Mesenteric fat pad (tissue), 1 donor: ENCODE data around the gene MFSD12. TPM values are rescaled to one million over a fixed set of nuclear protein-coding genes. Genes with fewer than 3 reads are reported as not detected.

ENCODE experiments used
- DNase-seq: peaks from one replicate; pipeline ENCODE4 v3.0.0-alpha.2; 2020; ENCODE audit warnings: low spot score
- total RNA-seq: library from RNA; stranded (reverse); fragmentation: NEBNext Ultra II Directional; extraction: Animal tissue kit (Norgen Biotek cat#: 25700); gene quantifications from one replicate; pipeline ENCODE4 v1.2.1, GENCODE V29; 2021
- donor health status: DM: yes; HTN: yes; CAD: no.

MFSD12 gene
- total RNA-seq, 1 donor from 2014 or later, result 63.1 TPM

GRCh38 chr19:3524078-3524842 lies 33.1 kb downstream of the MFSD12 start:
- DNase-seq, result no peak

GRCh38 chr19:3523361-3524077 lies 33.9 kb downstream of the MFSD12 start:
- no peak for DNase-seq

DNA sequence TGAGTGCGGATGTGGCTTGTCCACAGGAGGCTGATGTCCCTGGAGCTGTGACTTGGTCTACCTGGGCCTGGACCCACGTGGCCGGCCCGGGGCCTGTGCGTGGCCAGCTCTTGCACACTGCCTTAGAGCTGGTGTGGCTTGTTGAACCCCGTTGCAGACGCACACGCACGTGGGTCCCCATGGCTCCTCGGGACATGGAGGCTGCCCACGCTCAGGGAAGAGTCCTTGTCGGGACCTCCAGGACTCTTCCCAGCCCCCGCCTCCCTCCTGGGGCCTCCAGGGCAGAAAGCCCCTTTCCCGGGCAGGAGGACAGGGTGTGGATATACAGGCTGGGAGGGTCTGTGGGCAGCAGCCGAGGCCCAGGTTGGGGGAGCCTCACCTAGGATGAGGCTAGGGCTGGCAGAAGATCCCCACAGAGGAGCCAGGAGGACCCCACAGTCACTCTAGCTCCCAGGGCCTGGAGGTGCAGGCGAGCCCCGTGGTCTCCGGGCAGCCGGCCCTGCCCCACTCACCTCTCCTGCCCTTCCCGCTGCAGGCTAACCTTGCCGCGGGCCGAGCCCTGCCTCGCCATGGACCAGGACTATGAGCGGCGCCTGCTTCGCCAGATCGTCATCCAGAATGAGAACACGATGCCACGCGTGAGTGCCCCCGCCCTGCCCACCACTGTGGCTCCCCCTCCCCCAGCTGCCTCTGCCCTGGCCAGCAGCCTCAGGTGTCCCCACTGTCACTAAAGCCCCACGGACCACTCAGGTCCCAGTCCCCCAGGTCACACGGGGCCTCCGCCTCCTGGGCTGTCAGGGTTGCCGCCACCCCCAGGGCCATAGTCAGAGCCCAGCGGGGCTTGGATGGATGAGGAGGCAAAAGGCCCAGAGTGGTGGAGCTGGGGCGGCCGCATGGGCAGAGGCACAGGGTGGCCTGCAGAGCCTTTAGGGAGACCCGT lies 34.7 kb downstream of the MFSD12 start:
- DNase-seq, result no peak

GRCh38 chr19:3521104-3521445 lies 36.3 kb downstream of the MFSD12 start:
- DNase-seq, result no peak

DNA sequence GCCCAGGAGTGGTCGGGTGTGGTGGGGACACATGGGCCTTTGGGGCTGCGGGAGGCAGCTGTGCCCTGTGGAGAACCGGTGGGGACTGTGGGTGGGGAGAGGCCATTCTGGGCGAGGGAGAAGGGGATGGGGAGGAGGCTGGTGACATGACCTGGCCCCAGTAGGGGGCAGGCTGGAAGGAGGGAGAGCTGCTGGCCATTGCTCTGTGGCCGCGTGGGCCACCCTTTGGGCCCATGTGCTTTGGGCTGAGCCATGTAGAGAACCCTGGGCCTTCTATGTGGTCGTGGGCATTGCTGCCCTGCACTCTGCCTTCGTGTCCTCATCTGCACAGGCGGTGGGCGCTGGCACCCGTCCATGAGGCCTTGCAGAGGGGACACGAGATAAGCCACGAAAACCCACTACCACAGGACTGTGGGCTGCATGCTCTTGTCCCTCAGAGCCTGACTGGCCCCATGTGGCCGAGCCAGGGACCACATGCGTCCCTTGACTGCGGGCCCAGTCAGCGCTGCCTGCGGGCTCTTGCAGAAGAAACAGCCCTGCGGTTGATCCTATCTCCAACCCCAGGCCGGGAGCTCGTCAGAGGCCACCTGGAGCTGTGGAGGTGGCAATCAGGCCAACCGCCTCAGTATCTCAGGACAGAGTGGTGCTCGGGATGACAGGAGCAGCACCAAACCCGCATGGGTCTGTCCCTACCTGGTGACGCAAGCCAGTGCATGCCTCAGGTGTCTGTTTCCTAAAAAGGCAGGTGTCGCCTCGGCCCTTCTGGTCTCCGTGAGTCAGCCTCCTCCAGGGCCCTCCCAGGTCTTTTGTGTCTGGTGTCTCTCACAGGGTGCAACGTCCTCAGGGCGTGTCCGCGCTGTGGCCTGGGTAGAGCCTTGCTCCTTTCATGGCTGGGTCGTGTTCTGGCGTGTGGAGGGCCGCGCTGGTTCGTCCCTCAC lies 37.0 kb downstream of the MFSD12 start:
- no peak for DNase-seq

GRCh38 chr19:3519126-3519525 lies 38.3 kb downstream of the MFSD12 start:
- DNase-seq, result no peak

DNA sequence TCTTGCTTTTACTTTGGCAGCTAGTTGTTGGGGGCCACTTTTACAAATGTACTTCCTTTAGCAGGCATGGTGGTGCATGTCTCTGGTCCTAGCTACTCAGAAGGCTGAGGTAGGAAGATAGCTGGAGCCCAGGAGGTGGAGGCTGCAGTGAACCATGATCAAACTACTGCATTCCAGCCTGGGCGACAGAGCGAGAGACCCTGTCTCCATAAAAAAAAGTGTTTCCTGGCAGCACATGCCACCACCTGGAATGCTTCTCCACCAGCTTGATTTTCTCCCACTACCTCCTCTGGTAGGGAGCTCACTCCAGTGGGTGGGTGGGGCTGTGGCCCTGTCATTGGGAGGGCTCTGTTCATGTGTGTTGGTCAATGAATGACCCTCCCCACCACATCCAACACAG lies 38.7 kb downstream of the MFSD12 start:
- no peak for DNase-seq

DNA sequence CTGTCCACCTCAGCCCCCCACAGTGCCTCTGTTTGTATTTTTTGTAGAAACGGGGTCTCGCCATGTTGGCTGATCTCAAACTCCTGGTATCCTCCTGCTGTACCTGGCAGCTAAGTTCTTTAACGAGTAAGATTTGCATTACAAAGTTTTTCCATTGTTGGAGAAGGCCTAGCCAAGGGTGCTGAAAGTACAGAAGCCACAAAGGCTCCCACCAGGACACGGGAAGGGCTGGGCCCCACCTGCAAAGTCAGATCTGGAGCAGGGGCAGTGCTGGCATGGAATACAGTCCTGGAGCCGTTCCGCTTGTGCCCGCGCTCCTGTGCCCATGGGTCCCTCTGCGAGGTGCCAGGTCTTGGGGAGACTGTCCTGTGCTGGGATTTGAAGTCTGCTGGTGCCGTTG lies 39.1 kb downstream of the MFSD12 start:
- DNase-seq, result no peak

DNA sequence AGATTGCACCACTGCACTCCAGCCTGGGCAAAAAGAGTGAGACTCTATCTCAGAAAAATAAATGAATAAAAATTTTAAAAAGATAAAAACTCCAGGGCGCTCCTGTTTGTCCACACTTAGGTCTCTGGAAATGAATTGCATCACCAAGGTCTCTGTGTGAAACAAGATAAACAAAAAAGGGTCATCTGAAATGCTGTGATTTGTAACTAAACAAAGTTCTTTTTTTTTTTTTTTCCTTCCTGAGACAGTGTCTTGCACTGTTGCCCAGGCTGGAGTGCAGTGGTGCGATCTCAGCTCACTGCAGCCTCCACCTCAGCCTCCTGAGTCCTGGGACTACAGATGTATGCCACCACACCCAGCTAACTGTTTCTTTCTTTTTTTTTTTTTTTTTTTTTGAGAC lies 39.7 kb downstream of the MFSD12 start:
- DNase-seq, result no peak

- no peak for DNase-seq
Observed at GRCh38 chr19:3516675-3517207, 40.6 kb downstream of the MFSD12 start.

DNA sequence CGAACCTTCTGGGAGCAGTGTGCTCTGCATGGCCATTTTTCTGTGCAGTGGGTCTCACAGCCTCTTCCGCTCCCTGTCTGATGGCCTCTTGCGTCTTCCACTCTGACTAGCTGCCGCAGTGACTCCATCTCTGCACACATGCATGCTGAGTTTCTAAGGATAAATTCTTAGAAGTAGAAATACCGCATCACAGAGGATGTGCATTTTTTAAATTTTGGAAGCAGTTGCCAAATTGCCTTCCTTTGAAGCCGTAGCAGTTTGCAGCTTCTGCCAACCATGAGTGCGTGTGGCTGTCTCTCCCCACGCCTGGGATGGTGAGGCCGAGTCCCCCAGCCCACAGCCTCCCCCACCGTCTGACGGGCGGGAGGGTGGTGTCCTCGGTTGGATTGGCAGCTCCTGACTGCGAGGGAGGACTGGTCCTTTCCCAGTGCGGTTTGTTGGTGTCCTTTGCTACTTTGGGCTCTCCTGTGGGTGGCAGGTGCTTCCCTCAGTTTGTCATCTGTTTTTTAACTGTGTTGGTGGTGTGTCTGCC lies 41.4 kb downstream of the MFSD12 start:
- DNase-seq, result no peak

GRCh38 chr19:3514930-3515329 lies 42.5 kb downstream of the MFSD12 start:
- no peak for DNase-seq

- DNase-seq, result no peak
Observed at GRCh38 chr19:3513229-3514140, 43.9 kb downstream of the MFSD12 start.

DNA sequence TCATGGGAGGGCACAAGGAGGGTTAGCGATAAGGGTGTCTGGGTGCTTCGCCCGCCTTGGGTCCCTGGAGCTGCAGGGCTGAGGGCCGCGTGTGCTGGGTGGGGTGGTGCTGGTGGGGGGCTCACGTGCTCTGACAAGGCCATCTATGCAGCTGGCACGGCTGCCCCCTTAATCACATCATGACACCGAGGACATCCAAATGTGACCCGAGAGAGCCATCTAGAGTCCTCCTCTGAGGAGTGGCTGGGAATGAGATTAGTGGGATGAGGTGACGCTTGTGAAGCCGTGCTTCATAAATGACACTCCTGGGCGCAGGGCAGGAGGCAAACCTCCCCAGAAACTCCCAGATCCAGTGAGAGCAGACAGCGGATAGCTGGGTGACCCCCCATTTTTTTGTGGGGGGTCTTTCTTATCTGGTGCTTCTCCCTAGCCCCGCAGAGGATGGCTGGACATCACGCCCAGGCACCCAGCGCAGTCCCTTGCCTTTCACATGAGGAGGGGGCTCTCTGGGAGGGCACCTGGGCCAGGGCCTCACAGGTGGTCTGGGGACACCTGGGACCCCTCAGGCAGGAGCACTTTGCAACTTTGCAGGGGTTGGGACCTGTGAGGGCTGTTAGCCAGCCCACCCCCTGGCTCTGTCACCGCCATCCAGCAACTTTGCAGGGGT lies 44.7 kb downstream of the MFSD12 start:
- no peak for DNase-seq

GRCh38 chr19:3511506-3512251 lies 45.7 kb downstream of the MFSD12 start:
- no peak for DNase-seq

DNA sequence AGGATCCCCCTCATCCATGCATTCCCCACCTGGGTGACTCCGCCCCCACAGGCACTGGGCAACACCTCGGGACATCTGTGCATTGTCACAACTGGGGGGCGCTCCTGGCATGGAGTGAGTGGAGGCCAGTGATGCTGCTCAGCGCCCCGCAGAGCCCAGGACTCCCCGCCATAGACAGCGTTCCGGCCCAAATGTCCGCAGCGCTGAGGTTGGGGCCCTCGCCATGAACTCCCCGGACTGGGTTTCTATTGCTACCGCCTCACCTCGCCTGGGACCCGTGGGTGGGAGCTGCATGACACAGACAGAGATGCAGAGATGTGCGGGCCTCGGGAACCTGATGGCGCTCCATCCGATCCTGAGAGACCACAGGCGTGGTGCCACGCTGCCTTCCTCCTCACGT lies 46.7 kb downstream of the MFSD12 start:
- DNase-seq, result no peak

DNA sequence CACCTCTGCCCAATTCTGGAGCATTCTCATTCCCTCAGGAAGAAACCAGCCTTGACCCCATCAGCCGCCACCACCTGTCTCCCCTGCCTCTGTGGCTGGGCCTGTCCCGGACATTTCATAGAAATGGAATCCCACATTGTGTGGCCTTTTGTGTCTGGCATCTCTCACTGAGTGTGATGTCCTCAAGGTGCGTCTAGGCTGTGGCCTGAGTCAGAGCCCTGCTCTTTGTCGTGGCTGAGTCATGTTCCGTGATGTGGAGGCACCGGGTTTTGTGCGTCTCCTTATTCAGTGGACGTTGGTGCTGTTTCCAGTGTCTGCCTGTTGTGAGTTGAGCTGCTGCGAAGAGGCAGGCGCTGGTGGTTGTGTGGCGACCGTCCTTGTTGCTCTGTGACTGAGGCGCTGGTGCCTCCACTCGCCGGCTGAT lies 47.8 kb downstream of the MFSD12 start:
- no peak for DNase-seq
